Activated effector memory CD4-positive, alpha-beta T cell treated with anti-CD3 and anti-CD28 coated beads, Interleukin-2, amount 50 U/mL, for 16 hours (primary cell): ENCODE data around the gene DPEP3.
"Not testable (repeated sequence)": the region's sequence is repeated elsewhere in the genome, so short reads cannot be mapped to it uniquely, and the experiment has no call there.

ENCODE experiments used
- DNase-seq: peaks from one replicate; pipeline ENCODE4 v3.0.0-alpha.2; 2020

DPEP3 gene

DNA sequence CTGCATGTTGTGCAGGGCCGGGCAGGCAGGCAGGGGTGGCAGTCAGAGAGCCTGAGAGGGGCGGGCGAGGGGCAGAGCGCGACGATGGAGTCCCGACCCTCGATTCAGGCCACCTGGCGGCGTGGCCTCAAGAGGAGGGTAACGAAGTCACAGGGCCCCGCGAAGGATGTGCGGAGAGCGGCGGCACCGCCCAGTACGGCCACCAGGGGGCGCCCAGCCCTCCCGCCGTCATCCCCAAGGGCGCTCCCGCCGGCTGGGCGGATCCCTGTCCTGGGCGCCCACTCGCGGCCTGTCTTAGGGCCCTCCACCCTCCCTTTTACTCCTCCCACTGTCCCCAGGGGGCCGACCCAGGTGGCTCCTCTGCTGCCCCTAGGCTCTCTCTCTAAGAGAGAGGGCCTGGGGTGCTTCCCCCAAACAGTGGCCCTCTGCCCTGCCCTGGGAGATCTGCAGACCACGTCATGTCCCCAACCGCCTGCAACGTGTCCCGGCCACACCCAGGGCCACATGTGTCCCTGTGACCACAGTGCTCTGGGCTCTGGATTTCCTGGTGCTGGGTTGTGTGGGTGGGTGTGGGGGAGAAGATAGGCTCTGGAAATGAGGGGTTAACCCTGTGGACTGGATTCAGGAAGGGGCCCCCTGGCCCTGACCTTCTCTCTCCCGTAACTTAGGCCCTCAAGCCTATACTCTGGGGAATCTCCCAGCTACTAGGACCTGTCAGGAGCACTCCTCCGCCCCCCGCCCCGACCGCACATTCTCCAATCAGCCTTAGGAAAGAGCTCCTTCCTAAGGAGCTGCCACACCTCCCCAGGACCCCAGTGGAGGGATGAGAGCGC, 13.1 kb upstream of the DPEP3 start:
- DNase-seq: peak; percentile 94

GRCh38 chr16:67992661-67993206, 12.4 kb upstream of the DPEP3 start:
- DNase-seq: no peak

DNA sequence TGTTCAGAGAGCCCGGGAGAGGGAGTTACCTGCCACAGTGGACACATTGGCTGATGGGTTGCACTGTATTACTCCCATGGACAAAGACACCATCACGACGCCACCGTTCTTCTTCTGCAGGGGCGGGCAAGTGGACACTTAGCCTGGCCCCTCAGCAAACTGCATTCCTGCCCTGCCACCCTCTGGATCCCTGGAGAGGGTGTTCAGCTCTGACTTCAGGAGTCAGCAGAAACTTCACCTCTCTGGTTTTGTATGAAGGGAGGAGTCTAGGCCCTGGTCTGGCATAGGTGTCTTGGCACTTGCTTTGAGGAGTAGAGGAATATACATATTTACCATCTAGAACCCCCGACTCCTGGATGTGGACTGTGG, 9.7 kb upstream of the DPEP3 start:
- no peak for DNase-seq

- DNase-seq: no peak
Measured at GRCh38 chr16:67989322-67990017, 9.2 kb upstream of the DPEP3 start.

GRCh38 chr16:67988675-67989074, 8.4 kb upstream of the DPEP3 start:
- no peak for DNase-seq

- no peak for DNase-seq
Measured at GRCh38 chr16:67987460-67988160, 7.3 kb upstream of the DPEP3 start.

- DNase-seq: no peak
Measured at GRCh38 chr16:67986949-67987348, 6.7 kb upstream of the DPEP3 start.

DNA sequence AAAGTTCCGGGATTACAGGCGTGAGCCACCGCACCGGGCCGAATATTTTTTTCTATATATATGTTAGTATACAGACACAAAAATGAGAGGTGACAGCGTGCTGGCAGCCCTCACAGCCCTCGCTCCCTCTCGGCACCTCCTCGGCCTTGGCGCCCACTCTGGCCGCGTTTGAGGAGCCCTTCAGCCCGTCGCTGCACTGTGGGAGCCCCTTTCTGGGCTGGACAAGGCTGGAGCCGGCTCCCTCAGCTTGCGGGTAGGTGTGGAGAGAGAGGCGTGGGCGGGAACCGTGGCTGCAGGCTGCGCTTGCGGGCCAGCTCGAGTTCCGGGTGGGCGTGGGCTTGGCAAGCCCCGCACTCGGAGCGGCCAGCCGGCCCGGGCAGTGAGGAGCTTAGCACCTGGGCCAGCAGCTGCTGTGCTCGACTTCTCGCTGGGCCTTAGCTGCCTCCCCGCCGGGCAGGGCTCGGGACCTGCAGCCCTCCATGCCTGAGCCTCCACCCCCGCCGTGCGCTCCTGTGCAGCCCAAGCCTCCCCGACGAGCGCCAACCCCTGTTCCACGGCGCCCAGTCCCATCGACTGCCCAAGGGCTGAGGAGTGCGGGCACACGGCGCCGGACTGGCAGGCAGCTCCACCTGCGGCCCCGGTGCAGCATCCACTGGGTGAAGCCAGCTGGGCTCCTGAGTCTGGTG, 1.9 kb upstream of the DPEP3 start:
- DNase-seq: no peak

DNA sequence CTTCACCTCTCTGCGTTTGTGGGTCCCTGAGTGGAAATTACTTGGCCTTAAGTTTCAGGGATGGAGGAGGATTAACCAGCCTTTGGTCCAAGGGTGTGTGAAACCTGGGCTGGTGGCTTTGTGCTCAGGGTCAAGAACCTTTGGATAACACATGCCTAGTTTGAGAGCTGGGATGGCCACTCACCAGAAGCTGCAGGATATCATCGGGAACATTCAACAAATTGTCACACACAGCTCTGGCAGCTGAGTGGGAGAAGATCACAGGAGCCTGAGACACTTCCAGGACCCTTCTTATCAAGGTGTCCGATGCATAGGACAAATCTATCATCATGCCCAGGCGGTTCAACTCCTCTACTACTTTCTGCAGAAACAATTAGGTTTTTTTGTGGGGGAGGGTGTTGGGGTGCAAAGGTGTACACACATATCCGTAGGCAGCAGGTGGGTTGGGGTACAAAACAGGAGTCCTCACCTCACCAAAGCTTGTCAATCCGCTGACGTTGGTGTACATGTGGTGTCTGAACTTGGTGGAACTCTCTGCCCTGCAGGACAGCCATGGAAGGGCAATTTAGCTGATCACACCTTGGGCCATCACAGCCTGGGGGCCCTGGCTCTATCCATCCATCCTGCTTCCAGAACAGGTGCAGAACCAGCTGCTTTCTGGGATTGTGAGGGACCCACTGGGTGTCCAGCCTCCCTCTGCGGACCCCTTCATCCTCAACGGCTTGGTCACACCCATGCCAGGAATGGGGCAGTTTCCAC, 2.7 kb downstream of the DPEP3 start:
- no peak for DNase-seq

GRCh38 chr16:67977005-67977404, 3.3 kb downstream of the DPEP3 start:
- DNase-seq: no peak

DNA sequence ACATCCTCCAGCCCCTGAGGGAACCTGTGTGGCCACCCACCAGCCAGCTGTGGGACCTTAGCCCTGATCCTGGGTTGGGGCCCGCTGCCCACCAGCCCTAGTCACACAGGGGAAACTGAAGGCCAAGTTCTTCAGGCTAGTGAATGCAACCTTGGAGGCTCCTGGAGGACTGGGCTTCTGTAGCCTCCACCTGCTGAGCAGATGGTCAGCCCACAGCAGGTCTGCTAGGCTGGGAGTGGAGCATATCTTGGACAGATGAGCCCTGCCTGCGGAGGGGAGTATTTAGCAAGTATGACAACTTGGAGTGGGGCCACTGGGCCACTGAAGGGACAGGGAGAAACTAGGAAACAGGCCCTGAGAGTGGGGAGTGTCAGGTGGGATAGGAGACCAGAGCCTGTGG, 4.1 kb downstream of the DPEP3 start:
- no peak for DNase-seq

DNA sequence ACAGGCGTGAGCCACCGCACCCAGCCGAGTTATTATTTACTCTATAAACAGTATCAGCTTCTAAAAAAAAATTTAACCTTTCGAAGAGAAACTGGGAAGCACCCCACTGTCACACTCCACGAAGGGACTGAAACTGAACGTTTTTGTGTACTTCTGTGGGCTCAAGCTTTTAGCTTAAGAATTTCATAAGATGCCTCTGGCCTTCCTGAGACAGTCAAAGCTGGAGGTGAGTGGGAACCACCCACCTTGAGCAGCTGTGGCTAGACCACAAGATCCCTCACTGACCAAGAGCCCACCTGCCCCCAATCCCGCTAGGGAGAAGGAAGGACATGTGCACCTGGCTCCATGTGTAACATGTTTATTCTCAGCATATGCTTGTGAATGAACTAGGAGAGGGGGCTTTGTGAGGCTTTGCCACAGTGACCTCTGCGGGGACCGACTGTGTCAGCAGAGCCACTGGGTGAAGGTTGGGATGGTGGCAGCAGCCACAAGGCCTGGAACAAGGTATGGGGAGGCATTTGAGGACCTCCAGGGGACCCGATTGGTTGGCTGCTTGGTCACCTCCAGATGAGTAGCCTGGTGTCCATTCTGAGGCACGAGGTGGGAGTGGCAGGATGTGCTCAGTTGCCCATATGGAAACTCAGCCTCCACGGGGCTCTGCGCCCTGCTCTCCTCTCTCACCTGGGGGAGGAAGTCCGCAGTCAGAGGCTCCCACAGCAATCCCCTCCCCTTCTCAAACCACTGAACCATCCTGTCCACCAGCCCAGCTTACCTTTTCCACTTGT, 4.8 kb downstream of the DPEP3 start:
- DNase-seq: no peak

DNA sequence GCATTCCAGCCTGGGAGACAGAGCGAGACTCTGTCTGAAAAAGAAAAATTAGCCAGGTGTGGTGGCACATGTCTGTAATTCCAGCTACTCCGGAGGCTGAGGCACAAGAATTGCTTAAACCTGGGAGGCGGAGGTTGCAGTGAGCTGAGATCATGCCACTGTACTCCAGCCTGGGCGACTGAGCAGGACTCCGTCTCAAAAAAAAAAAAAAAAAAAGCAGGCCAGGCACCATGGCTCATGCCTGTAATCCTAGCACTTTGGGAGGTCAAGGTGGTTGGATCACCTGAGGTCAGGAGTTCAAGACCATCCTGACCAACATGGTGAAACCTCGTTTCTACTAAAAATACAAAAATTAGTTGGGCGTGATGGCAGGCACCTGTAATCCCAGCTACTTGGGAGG, 8.0 kb downstream of the DPEP3 start:
- DNase-seq: not testable (repeated sequence)

GRCh38 chr16:67971111-67971510, 9.2 kb downstream of the DPEP3 start:
- no peak for DNase-seq

GRCh38 chr16:67969254-67970039, 10.9 kb downstream of the DPEP3 start:
- no peak for DNase-seq

DNA sequence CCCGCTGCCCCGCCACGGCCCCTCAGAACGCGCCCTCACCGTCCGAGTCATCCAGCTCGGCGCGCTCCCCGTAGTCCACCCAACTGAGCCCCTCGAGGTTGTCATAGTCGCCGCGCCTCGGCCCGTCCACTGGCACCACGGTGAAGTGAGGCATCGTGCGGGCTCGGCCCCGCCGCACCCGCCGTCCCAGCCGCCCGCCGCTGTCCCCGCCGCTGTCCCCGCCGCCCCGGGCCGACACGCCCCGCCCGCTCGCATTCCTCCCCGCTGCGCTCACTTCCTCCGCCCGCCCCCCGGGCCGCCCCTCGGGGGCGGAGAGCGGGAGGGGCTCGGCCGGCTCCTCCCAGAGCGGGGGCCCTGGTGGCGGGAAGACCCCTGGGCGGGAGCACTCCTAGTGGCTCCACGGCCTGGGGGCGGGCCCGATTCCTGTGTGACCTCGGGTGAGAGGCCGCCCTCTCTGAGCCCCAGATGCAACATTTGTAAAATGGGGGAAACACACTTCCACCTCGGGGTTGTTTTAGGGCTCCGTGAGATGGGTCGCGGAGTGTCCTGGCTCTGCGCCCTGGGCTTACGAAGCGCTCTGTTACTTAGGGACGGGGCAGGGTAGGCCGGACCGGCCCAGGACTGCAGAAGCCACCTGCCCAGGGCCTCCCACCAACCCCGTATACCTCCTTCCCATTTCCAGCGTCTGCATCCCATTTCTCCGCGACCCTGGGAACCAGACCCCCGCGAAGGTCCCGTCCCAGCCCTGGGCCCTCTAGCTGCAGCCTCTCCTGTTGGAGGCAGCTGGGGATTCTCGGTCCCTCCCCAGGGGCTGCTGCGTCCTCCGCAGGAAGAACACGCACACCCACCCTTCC, 11.7 kb downstream of the DPEP3 start, which contains the start of gene SLC12A4:
Gene SLC12A4 (minus strand): TSS at position 238 of the 854 bp plus-strand sequence. CDS start 84 bp downstream, at position 154.
- peak; percentile 95 for DNase-seq

- peak; percentile 78 for DNase-seq
Measured at GRCh38 chr16:67967958-67968399, 12.3 kb downstream of the DPEP3 start.

GRCh38 chr16:67967183-67967957, 12.9 kb downstream of the DPEP3 start:
- no peak for DNase-seq
